ENCODE data around the gene CEACAM3. TPM values are rescaled to one million over a fixed set of nuclear protein-coding genes. Genes with fewer than 3 reads are reported as not detected.

CEACAM3 gene
- total and polyA plus RNA-seq, 11 donors = 0.07 to 2.0 (median 1.6) TPM; not detected in 8

GRCh38 chr19:41843371-41843770, 47.0 kb downstream of the CEACAM3 start:
- no peaks in the 10 kb centered on the region for H3K4me1 ChIP-seq
- ATAC-seq (no peak), DNase-seq (no peak)
- H3K36me3 ChIP-seq = no peaks in the 10 kb centered on the region
- intact Hi-C loops (cut with DNase I) = no loop called here
- H3K27ac ChIP-seq = no peak overlapping the region
- peaks cover 0 to 34% (median 7%) of the 10 kb centered on the region in 9 donors for H3K27me3 ChIP-seq
- 33 to 43% (median 41%) methylated on average over 7 of the region's 7 CpGs for WGBS, 4 donors
- H3K4me3 ChIP-seq = no peak overlapping the region
- no peaks in the 10 kb centered on the region for H3K9me3 ChIP-seq
- no peak for TF ChIP-seq POLR2A (IDR thresholded peaks at IDR 0.05)

- H3K4me3 ChIP-seq = no peak within 1 kb of the TSS
- no peak within 1 kb of the TSS for H3K27ac ChIP-seq
- ATAC-seq = no peak
- no peak for TF ChIP-seq CTCF (IDR thresholded peaks at IDR 0.05)
- no peak for TF ChIP-seq POLR2A (IDR thresholded peaks at IDR 0.05)
- DNase-seq = no peak
- intact Hi-C loops (cut with DNase I) = no loop called here
- no peaks in the 10 kb centered on the region for H3K4me1 ChIP-seq
- 79 to 83% (median 80%) methylated on average over 28 to 30 of the region's 30 CpGs for WGBS, 4 donors
- H3K9me3 ChIP-seq = no peaks in the 10 kb centered on the region
- peaks cover 0 to 24% (median 4%) of the 10 kb centered on the region in 9 donors for H3K27me3 ChIP-seq
- H3K36me3 ChIP-seq = no peaks in the 10 kb centered on the region
Observed at GRCh38 chr19:41844601-41845000, 48.2 kb downstream of the CEACAM3 start, which contains the start of gene LYPD4. TSS of gene LYPD4 (minus strand) at chr19:41844683. CDS start at chr19:41839285, 5,398 bp downstream.

- no peaks in the 10 kb centered on the region for H3K9me3 ChIP-seq
- TF ChIP-seq CTCF (IDR thresholded peaks at IDR 0.05) (no peak), POLR2A (IDR thresholded peaks at IDR 0.05) (no peak)
- WGBS, 4 donors = 87 to 97% (median 92%) methylated on average over 3 of the region's 3 CpGs
- DNase-seq = no peak
- no peaks in the 10 kb centered on the region for H3K4me1 ChIP-seq
- ATAC-seq = no peak
- H3K36me3 ChIP-seq = no peaks in the 10 kb centered on the region
- no peak within 1 kb of the TSS for H3K27ac ChIP-seq
- intact Hi-C loops (cut with DNase I) = no loop called here
- H3K27me3 ChIP-seq = peaks cover 0 to 24% (median 4%) of the 10 kb centered on the region in 9 donors
- H3K4me3 ChIP-seq = no peak within 1 kb of the TSS
Observed at GRCh38 chr19:41845001-41845050, 48.4 kb downstream of the CEACAM3 start, which contains the start of gene DMRTC2. TSS of gene DMRTC2 (plus strand) at chr19:41845042. CDS start at chr19:41847429, 2,387 bp downstream.

GRCh38 chr19:41845051-41845590, 48.7 kb downstream of the CEACAM3 start:
- Histone ChIP-seq H3K27me3 (peaks cover 0 to 24% (median 4%) of the 10 kb centered on the region in 9 donors), H3K36me3 (no peaks in the 10 kb centered on the region), H3K4me1 (no peaks in the 10 kb centered on the region), H3K4me3 (no peak overlapping the region), H3K9me3 (no peaks in the 10 kb centered on the region), H3K27ac (no peak overlapping the region)
- DNase-seq = no peak
- WGBS, 4 donors = 88 to 91% (median 90%) methylated on average over 23 of the region's 23 CpGs
- intact Hi-C loops (cut with DNase I) = no loop called here
- TF ChIP-seq POLR2A (IDR thresholded peaks at IDR 0.05) (no peak), CTCF (IDR thresholded peaks at IDR 0.05) (no peak)
- ATAC-seq = no peak

- WGBS, 4 donors = 82 to 89% (median 86%) methylated on average over 13 to 19 of the region's 19 CpGs
- DNase-seq (no peak), ATAC-seq (no peak)
- Histone ChIP-seq H3K27me3 (peaks cover 0 to 17% (median 0%) of the 10 kb centered on the region in 9 donors), H3K9me3 (no peaks in the 10 kb centered on the region), H3K36me3 (no peaks in the 10 kb centered on the region), H3K4me3 (no peak overlapping the region), H3K4me1 (no peaks in the 10 kb centered on the region), H3K27ac (no peak overlapping the region)
- intact Hi-C loops (cut with DNase I) = no loop called here
- TF ChIP-seq POLR2A (IDR thresholded peaks at IDR 0.05) = no peak
- TF ChIP-seq CTCF (IDR thresholded peaks at IDR 0.05) = no peak
Observed at GRCh38 chr19:41847351-41848105, 51.1 kb downstream of the CEACAM3 start.
